HG03439 (cell line): ENCODE measurements around the gene NOSTRIN.

Experiments
- ATAC-seq: cut with Tn5 transposase; IDR thresholded peaks from one replicate; pipeline ENCODE4 v1.9.1; 2021; ENCODE audit warnings: mild to moderate bottlenecking, moderate library complexity; ENCODE audit not compliant: unreplicated experiment

NOSTRIN gene

GRCh38 chr2:168814939-168815907, 12.8 kb downstream of the NOSTRIN start:
- no peak for ATAC-seq

GRCh38 chr2:168816369-168816768, 13.9 kb downstream of the NOSTRIN start:
- ATAC-seq = no peak

GRCh38 chr2:168819050-168819715, 16.7 kb downstream of the NOSTRIN start:
- ATAC-seq = no peak

- no peak for ATAC-seq
Measured at GRCh38 chr2:168819829-168820489, 17.5 kb downstream of the NOSTRIN start.

- no peak for ATAC-seq
Measured at GRCh38 chr2:168821577-168821976, 19.1 kb downstream of the NOSTRIN start.

- ATAC-seq = no peak
Measured at GRCh38 chr2:168821992-168822391, 19.6 kb downstream of the NOSTRIN start.

- no peak for ATAC-seq
Measured at GRCh38 chr2:168825126-168825525, 22.7 kb downstream of the NOSTRIN start.

- ATAC-seq = no peak
Measured at GRCh38 chr2:168830958-168831357, 28.5 kb downstream of the NOSTRIN start.

GRCh38 chr2:168831662-168832061, 29.2 kb downstream of the NOSTRIN start:
- ATAC-seq = no peak

- no peak for ATAC-seq
Measured at GRCh38 chr2:168835969-168836368, 33.5 kb downstream of the NOSTRIN start.

GRCh38 chr2:168841445-168841844, 39.0 kb downstream of the NOSTRIN start:
- ATAC-seq = no peak

GRCh38 chr2:168843253-168843652, 40.8 kb downstream of the NOSTRIN start:
- ATAC-seq = no peak

- ATAC-seq = no peak
Measured at GRCh38 chr2:168848225-168848624, 45.8 kb downstream of the NOSTRIN start.

GRCh38 chr2:168849610-168850009, 47.2 kb downstream of the NOSTRIN start:
- no peak for ATAC-seq

- ATAC-seq = no peak
Measured at GRCh38 chr2:168850846-168851245, 48.4 kb downstream of the NOSTRIN start.

GRCh38 chr2:168851674-168852320, 49.4 kb downstream of the NOSTRIN start:
- ATAC-seq = no peak

- ATAC-seq = no peak
Measured at GRCh38 chr2:168852481-168852880, 50.0 kb downstream of the NOSTRIN start.

- ATAC-seq = no peak
Measured at GRCh38 chr2:168853471-168853870, 51.0 kb downstream of the NOSTRIN start.

GRCh38 chr2:168854651-168855050, 52.2 kb downstream of the NOSTRIN start:
- no peak for ATAC-seq

GRCh38 chr2:168855601-168856000, 53.2 kb downstream of the NOSTRIN start:
- ATAC-seq = no peak

- ATAC-seq = no peak
Measured at GRCh38 chr2:168858146-168858545, 55.7 kb downstream of the NOSTRIN start.
